Fibroblast of lung (primary cell): ENCODE measurements around the gene LILRB4. TPM values are rescaled to one million over a fixed set of nuclear protein-coding genes. Genes with fewer than 3 reads are reported as not detected.

Experiments used
- DNase-seq, 2 donors: peaks; one replicate each; pipeline versions ENCODE4 v3.0.0 to v3.0.0-alpha.2; 2010; ENCODE audit warnings: low read depth in 2 of 2
- H2AFZ ChIP-seq: 2 replicates; pipeline ENCODE4 v1.5.1; 2012; ENCODE audit warnings: low read length, control low read depth, inconsistent platforms
- H3K27ac ChIP-seq: 2 replicates; pipeline ENCODE4 v1.5.1; 2011; ENCODE audit warnings: low read length, control low read depth; ENCODE audit not compliant: insufficient read depth
- H3K27me3 ChIP-seq: 2 replicates; pipeline ENCODE4 v1.5.1; 2011; ENCODE audit warnings: mild to moderate bottlenecking, low read length; ENCODE audit not compliant: control insufficient read depth, insufficient read depth
- H3K36me3 ChIP-seq: 2 replicates; pipeline ENCODE4 v1.5.1; 2011; ENCODE audit warnings: low read length; ENCODE audit not compliant: control insufficient read depth, insufficient read depth
- H3K4me1 ChIP-seq: 2 replicates; pipeline ENCODE4 v1.5.1; 2011; ENCODE audit warnings: low read length; ENCODE audit not compliant: control insufficient read depth, insufficient read depth; ENCODE audit errors: extremely low read depth
- H3K4me2 ChIP-seq: 2 replicates; pipeline ENCODE4 v1.5.1; 2011; ENCODE audit warnings: low read length, control low read depth; ENCODE audit not compliant: insufficient read depth; ENCODE audit errors: extremely low read depth
- H3K4me3 ChIP-seq, 4 experiments: fragments of 200-600 bp in 1 of 4; sonication (generic) in 1 of 4; replicated peaks in 1 of 4; 2 replicates each; pipeline ENCODE4 v1.5.1; 2011 to 2016; ENCODE audit warnings: low read length in 4 of 4, low read depth in 3 of 4, mild to moderate bottlenecking in 3 of 4, control low read depth in 2 of 4, inconsistent platforms in 1 of 4, mixed read lengths in 1 of 4; ENCODE audit not compliant: insufficient read depth in 1 of 4; ENCODE audit errors: control extremely low read depth in 1 of 4
- H3K79me2 ChIP-seq: 2 replicates; pipeline ENCODE4 v1.5.1; 2012; ENCODE audit warnings: mild to moderate bottlenecking, low read length, inconsistent platforms; ENCODE audit not compliant: control insufficient read depth, insufficient read depth
- H3K9ac ChIP-seq: 2 replicates; pipeline ENCODE4 v1.5.1; 2011; ENCODE audit warnings: mild to moderate bottlenecking, low read length, control low read depth; ENCODE audit not compliant: insufficient read depth
- H3K9me3 ChIP-seq: 2 replicates; pipeline ENCODE4 v1.5.1; 2012; ENCODE audit warnings: low read depth, low read length; ENCODE audit not compliant: control insufficient read depth, insufficient read depth
- H4K20me1 ChIP-seq: 2 replicates; pipeline ENCODE4 v1.5.1; 2011; ENCODE audit warnings: low read length; ENCODE audit not compliant: control insufficient read depth, insufficient read depth; ENCODE audit errors: extremely low read depth
- EZH2 ChIP-seq: IDR thresholded peaks from 2 replicates; pipeline ENCODE4 v1.5.1; 2012; ENCODE audit warnings: low read length, control low read depth, mild to moderate bottlenecking; ENCODE audit errors: missing control alignments
- polyA plus RNA-seq, 2 donors: library from polyadenylated mRNA; depleted of rRNA in 1 of 2; stranded (reverse) in 1 of 2; unstranded in 1 of 2; fragments of >200 nt; gene quantifications; 2 replicates each; pipeline ENCODE4 v1.2.1, GENCODE V29; 2011 to 2012; ENCODE audit warnings: missing spikeins in 1 of 2
- total RNA-seq: library from RNA; depleted of rRNA; stranded (reverse); fragments of >200 nt; gene quantifications from 2 replicates; pipeline ENCODE4 v1.2.1, GENCODE V29; 2014
- TF ChIP-seq, protein P1 (sequence below), 2 donors: IDR thresholded peaks in 1 of 2; conservative IDR thresholded peaks in 1 of 2; 1 replicate in 1 of 2; 2 replicates in 1 of 2; pipeline ENCODE4 v1.5.1; 2011 to 2012; ENCODE audit warnings: low read length in 2 of 2, control low read depth in 1 of 2, inconsistent platforms in 1 of 2, low read depth in 1 of 2, mild to moderate bottlenecking in 1 of 2

LILRB4 gene
- total and polyA plus RNA-seq, 2 donors (not counting 1 experiment from before 2014, with no cell fraction given) = not detected

DNA sequence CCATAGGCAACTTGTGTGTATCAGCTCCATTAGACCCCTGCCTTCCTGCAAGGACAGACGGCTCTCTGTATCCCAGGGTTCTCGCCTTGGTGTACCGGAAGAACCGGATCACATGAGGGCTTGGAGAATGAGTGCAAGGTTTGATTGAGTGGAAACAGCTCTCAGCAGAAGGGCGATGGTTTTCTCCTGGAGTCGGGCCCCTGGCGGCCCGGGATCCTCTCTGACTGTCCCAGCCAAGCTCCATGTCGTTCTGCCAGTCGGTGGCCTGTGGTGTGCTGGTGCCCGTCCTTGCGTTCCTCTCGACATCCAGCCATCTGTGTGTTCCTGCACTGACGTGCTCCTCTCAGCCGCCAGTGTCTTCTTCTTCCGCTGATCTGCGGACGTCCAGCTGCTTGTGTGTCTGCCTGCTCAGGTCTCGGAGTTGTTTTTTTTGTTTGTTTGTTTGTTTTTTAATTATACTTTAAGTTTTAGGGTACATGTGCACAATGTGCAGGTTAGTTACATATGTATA lies 16.4 kb upstream of the LILRB4 start:
- H2AFZ ChIP-seq = no peak overlapping the region
- no peak for DNase-seq
- no peak overlapping the region for H3K4me3 ChIP-seq
- H3K36me3 ChIP-seq = no peaks in the 10 kb centered on the region
- H3K27me3 ChIP-seq = no peaks in the 10 kb centered on the region
- no peak overlapping the region for H3K27ac ChIP-seq
- no peaks in the 10 kb centered on the region for H3K9me3 ChIP-seq
- TF ChIP-seq, protein P1, sequence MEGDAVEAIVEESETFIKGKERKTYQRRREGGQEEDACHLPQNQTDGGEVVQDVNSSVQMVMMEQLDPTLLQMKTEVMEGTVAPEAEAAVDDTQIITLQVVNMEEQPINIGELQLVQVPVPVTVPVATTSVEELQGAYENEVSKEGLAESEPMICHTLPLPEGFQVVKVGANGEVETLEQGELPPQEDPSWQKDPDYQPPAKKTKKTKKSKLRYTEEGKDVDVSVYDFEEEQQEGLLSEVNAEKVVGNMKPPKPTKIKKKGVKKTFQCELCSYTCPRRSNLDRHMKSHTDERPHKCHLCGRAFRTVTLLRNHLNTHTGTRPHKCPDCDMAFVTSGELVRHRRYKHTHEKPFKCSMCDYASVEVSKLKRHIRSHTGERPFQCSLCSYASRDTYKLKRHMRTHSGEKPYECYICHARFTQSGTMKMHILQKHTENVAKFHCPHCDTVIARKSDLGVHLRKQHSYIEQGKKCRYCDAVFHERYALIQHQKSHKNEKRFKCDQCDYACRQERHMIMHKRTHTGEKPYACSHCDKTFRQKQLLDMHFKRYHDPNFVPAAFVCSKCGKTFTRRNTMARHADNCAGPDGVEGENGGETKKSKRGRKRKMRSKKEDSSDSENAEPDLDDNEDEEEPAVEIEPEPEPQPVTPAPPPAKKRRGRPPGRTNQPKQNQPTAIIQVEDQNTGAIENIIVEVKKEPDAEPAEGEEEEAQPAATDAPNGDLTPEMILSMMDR (conservative IDR thresholded peaks at IDR 0.05 in 1 of 2, IDR thresholded peaks at IDR 0.05 in 1 of 2; ENCODE audit: low read depth in 1 of 2, low read length in 2 of 2) = no peak
- TF ChIP-seq EZH2 = no peak
- H3K9ac ChIP-seq = no peak overlapping the region
- no peaks in the 10 kb centered on the region for H4K20me1 ChIP-seq
- no peaks in the 10 kb centered on the region for H3K4me1 ChIP-seq
- no peak overlapping the region for H3K4me2 ChIP-seq
- no peaks in the 10 kb centered on the region for H3K79me2 ChIP-seq

DNA sequence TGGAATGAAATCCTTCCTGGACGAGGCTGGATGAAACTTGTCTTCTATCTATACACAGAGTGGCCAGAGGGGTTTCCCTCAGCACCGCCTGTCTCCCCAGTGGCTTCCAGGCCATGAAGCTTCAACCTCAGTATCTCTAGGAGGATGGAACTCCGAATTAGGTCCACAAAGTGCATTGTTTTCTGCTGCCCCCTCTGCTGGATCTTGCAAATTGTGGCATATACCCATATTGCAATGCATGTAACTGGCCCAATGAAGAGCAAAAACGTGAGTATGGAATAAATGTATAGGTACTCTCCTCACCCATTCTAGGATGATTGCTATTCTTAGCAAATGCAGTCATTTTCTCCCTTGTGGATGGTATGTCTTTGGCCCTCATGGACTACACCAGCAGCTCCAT lies 14.7 kb upstream of the LILRB4 start:
- Histone ChIP-seq H3K27ac (no peak overlapping the region), H3K4me3 (no peak overlapping the region), H3K27me3 (no peaks in the 10 kb centered on the region), H4K20me1 (no peaks in the 10 kb centered on the region), H3K9ac (no peak overlapping the region), H3K9me3 (no peaks in the 10 kb centered on the region), H3K79me2 (no peaks in the 10 kb centered on the region), H2AFZ (no peak overlapping the region), H3K4me1 (no peaks in the 10 kb centered on the region), H3K4me2 (no peak overlapping the region), H3K36me3 (no peaks in the 10 kb centered on the region)
- no peak for DNase-seq
- TF ChIP-seq, protein P1 (conservative IDR thresholded peaks at IDR 0.05 in 1 of 2, IDR thresholded peaks at IDR 0.05 in 1 of 2; ENCODE audit: low read depth in 1 of 2, low read length in 2 of 2) = no peak
- TF ChIP-seq EZH2 = no peak

DNA sequence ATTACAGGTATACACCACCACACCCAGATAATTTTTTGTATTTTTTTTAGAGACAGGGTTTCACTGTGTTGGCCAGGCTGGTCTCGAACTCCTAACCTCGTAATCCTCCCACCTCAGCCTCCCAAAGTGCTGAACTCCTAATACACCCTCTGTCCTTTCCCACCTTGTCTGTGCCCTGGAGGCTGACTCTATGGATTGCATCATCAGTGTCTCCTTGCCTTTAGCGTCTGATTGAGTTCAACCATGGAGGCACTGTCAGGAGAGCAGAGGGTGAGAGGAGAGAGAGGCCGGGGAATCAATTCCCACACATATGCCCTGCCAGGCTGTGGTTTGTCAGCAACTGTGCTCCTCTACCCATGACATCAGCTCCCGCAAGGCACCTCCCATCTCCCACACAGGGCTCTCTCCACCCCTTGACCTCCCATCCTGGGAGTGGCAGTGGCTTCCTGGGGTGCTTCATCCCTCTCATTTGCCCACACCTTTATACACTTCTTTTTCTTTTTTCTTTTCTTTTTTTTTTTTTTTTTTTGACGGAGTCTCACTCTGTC lies 12.6 kb upstream of the LILRB4 start:
- H3K27ac ChIP-seq = no peak overlapping the region
- no peak for DNase-seq
- no peaks in the 10 kb centered on the region for H4K20me1 ChIP-seq
- no peak overlapping the region for H3K4me2 ChIP-seq
- H3K27me3 ChIP-seq = no peaks in the 10 kb centered on the region
- no peak overlapping the region for H2AFZ ChIP-seq
- H3K79me2 ChIP-seq = no peaks in the 10 kb centered on the region
- H3K9ac ChIP-seq = no peak overlapping the region
- H3K4me1 ChIP-seq = no peaks in the 10 kb centered on the region
- H3K4me3 ChIP-seq = no peak overlapping the region
- TF ChIP-seq, protein P1 (conservative IDR thresholded peaks at IDR 0.05 in 1 of 2, IDR thresholded peaks at IDR 0.05 in 1 of 2; ENCODE audit: low read depth in 1 of 2, low read length in 2 of 2) = no peak
- TF ChIP-seq EZH2 = no peak
- H3K9me3 ChIP-seq = no peaks in the 10 kb centered on the region
- H3K36me3 ChIP-seq = no peaks in the 10 kb centered on the region
